ENCODE results near the gene ZDHHC5. TPM values are rescaled to one million over a fixed set of nuclear protein-coding genes. Genes with fewer than 3 reads are reported as not detected.

The ZDHHC5 gene
- total RNA-seq, 1 donor from 2014 or later, result 89.8 TPM

DNA sequence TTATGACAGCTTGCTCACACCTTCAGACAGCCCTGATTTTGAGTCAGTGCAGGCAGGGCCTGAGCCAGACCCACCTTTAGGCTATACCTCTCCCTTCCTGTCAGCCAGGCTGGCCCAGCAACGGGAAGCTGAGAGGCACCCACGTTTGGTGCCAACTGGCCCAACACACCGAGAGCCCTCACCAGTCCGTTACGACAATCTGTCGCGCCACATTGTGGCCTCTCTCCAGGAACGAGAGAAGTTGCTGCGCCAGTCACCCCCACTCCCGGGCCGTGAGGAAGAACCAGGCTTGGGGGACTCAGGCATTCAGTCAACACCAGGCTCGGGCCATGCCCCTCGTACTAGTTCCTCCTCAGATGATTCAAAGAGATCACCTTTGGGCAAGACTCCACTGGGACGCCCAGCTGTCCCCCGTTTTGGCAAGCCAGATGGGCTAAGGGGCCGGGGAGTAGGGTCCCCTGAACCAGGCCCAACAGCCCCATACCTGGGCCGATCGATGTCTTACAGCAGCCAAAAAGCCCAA, 31.0 kb downstream of the ZDHHC5 start:
- Histone ChIP-seq H4K20me1 (ENCODE audit: insufficient read depth, low read length) (peaks cover 18% of the 10 kb centered on the region), H3K79me2 (ENCODE audit: insufficient read depth, low read length) (no peaks in the 10 kb centered on the region), H3K4me2 (ENCODE audit: low read length) (no peak overlapping the region), H3K27ac (ENCODE audit: low read depth, low read length) (no peak overlapping the region), H3K9me3 (ENCODE audit: insufficient read depth, low read depth, low read length) (no peaks in the 10 kb centered on the region), H3K36me3 (ENCODE audit: insufficient read depth, low read length) (peaks cover 60% of the 10 kb centered on the region), H3K9ac (ENCODE audit: low read length) (no peak overlapping the region), H3K4me3 (ENCODE audit: insufficient read depth, low read depth, low read length) (no peak overlapping the region), H3K27me3 (ENCODE audit: insufficient read depth, low read length) (no peaks in the 10 kb centered on the region), H2AFZ (ENCODE audit: low read depth, low read length) (no peak overlapping the region), H3K4me1 (ENCODE audit: insufficient read depth, low read length) (no peaks in the 10 kb centered on the region)
- Mint-ChIP-seq H3K27me3 (ENCODE audit: low read depth, unreplicated experiment) (no peaks in the 10 kb centered on the region), H3K4me1 (ENCODE audit: low read depth, unreplicated experiment) (no peaks in the 10 kb centered on the region), H3K9me3 (ENCODE audit: unreplicated experiment) (no peaks in the 10 kb centered on the region), H3K27ac (ENCODE audit: unreplicated experiment) (no peak overlapping the region), H3K4me3 (ENCODE audit: unreplicated experiment) (no peak overlapping the region), H3K36me3 (ENCODE audit: low read depth, unreplicated experiment) (peaks cover 28% of the 10 kb centered on the region)
- TF ChIP-seq, protein P1, sequence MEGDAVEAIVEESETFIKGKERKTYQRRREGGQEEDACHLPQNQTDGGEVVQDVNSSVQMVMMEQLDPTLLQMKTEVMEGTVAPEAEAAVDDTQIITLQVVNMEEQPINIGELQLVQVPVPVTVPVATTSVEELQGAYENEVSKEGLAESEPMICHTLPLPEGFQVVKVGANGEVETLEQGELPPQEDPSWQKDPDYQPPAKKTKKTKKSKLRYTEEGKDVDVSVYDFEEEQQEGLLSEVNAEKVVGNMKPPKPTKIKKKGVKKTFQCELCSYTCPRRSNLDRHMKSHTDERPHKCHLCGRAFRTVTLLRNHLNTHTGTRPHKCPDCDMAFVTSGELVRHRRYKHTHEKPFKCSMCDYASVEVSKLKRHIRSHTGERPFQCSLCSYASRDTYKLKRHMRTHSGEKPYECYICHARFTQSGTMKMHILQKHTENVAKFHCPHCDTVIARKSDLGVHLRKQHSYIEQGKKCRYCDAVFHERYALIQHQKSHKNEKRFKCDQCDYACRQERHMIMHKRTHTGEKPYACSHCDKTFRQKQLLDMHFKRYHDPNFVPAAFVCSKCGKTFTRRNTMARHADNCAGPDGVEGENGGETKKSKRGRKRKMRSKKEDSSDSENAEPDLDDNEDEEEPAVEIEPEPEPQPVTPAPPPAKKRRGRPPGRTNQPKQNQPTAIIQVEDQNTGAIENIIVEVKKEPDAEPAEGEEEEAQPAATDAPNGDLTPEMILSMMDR (IDR thresholded peaks at IDR 0.05; ENCODE audit: insufficient read depth, low read depth, low read length), result no peak
- TF ChIP-seq EZH2 (IDR thresholded peaks at IDR 0.05; ENCODE audit: insufficient read depth, low read length), result no peak
- FAIRE-seq (no peak), DNase-seq (ENCODE audit: low read depth) (no peak)

DNA sequence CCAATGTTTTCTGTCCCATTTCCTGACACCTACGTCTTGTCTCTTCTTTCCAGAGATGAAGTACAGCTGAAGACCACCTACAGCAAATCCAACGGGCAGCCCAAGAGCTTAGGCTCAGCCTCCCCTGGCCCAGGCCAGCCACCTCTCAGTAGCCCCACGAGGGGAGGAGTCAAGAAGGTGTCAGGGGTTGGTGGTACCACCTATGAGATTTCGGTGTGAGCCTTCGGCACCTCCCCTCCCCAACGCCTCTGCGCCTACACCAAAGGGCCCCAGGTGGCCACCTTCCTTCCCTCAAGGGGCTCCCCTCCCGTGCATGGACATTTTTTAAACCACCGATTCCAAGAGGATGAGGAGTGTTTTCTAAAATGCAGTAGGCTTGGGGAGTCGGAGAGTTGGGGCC, 31.9 kb downstream of the ZDHHC5 start:
- H2AFZ ChIP-seq (ENCODE audit: low read depth, low read length), result no peak overlapping the region
- H3K27me3 Mint-ChIP-seq (ENCODE audit: low read depth, unreplicated experiment), result no peaks in the 10 kb centered on the region
- DNase-seq (ENCODE audit: low read depth), result no peak
- H3K9ac ChIP-seq (ENCODE audit: low read length), result no peak overlapping the region
- FAIRE-seq, result no peak
- no peaks in the 10 kb centered on the region for H3K4me1 ChIP-seq (ENCODE audit: insufficient read depth, low read length)
- peaks cover 68% of the 10 kb centered on the region for H3K36me3 ChIP-seq (ENCODE audit: insufficient read depth, low read length)
- H3K79me2 ChIP-seq (ENCODE audit: insufficient read depth, low read length), result no peaks in the 10 kb centered on the region
- no peak overlapping the region for H3K4me2 ChIP-seq (ENCODE audit: low read length)
- no peak overlapping the region for H3K27ac Mint-ChIP-seq (ENCODE audit: unreplicated experiment)
- peaks cover 23% of the 10 kb centered on the region for H4K20me1 ChIP-seq (ENCODE audit: insufficient read depth, low read length)
- no peaks in the 10 kb centered on the region for H3K27me3 ChIP-seq (ENCODE audit: insufficient read depth, low read length)
- H3K36me3 Mint-ChIP-seq (ENCODE audit: low read depth, unreplicated experiment), result peaks cover 30% of the 10 kb centered on the region
- TF ChIP-seq, protein P1 (IDR thresholded peaks at IDR 0.05; ENCODE audit: insufficient read depth, low read depth, low read length), result no peak
- no peak for TF ChIP-seq EZH2 (IDR thresholded peaks at IDR 0.05; ENCODE audit: insufficient read depth, low read length)
- no peaks in the 10 kb centered on the region for H3K9me3 ChIP-seq (ENCODE audit: insufficient read depth, low read depth, low read length)
- H3K4me1 Mint-ChIP-seq (ENCODE audit: low read depth, unreplicated experiment), result no peaks in the 10 kb centered on the region
- H3K27ac ChIP-seq (ENCODE audit: low read depth, low read length), result no peak overlapping the region
- no peak overlapping the region for H3K4me3 Mint-ChIP-seq (ENCODE audit: unreplicated experiment)
- H3K9me3 Mint-ChIP-seq (ENCODE audit: unreplicated experiment), result no peaks in the 10 kb centered on the region
- no peak overlapping the region for H3K4me3 ChIP-seq (ENCODE audit: insufficient read depth, low read depth, low read length)

DNA sequence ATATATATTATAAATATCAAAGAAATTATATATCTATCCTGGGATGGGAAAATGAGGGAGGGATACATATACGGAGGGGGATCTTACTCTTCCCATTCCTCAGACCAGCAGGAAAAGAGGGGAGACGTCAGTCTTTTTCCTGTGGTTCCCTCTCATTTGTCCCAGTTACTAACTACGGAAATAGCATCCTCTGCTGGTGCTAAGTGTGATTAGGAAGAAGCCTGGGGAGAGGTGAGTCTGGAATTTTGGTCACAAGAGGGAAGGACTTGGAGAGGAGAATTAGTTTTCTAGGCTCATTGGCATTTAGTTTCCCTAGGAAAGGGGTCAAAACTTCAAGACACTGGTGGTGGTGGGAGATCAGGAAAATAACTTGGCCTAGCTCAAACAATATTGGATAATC, 32.5 kb downstream of the ZDHHC5 start:
- no peak overlapping the region for H2AFZ ChIP-seq (ENCODE audit: low read depth, low read length)
- H3K36me3 ChIP-seq (ENCODE audit: insufficient read depth, low read length), result peaks cover 68% of the 10 kb centered on the region
- H3K27me3 ChIP-seq (ENCODE audit: insufficient read depth, low read length), result no peaks in the 10 kb centered on the region
- Mint-ChIP-seq H3K9me3 (ENCODE audit: unreplicated experiment) (no peaks in the 10 kb centered on the region), H3K4me3 (ENCODE audit: unreplicated experiment) (no peak overlapping the region), H3K4me1 (ENCODE audit: low read depth, unreplicated experiment) (no peaks in the 10 kb centered on the region), H3K27me3 (ENCODE audit: low read depth, unreplicated experiment) (no peaks in the 10 kb centered on the region), H3K27ac (ENCODE audit: unreplicated experiment) (no peak overlapping the region), H3K36me3 (ENCODE audit: low read depth, unreplicated experiment) (peaks cover 30% of the 10 kb centered on the region)
- H3K79me2 ChIP-seq (ENCODE audit: insufficient read depth, low read length), result no peaks in the 10 kb centered on the region
- no peak overlapping the region for H3K4me2 ChIP-seq (ENCODE audit: low read length)
- H3K9me3 ChIP-seq (ENCODE audit: insufficient read depth, low read depth, low read length), result no peaks in the 10 kb centered on the region
- DNase-seq (ENCODE audit: low read depth) (no peak), FAIRE-seq (no peak)
- H3K4me1 ChIP-seq (ENCODE audit: insufficient read depth, low read length), result no peaks in the 10 kb centered on the region
- no peak overlapping the region for H3K27ac ChIP-seq (ENCODE audit: low read depth, low read length)
- no peak for TF ChIP-seq EZH2 (IDR thresholded peaks at IDR 0.05; ENCODE audit: insufficient read depth, low read length)
- TF ChIP-seq, protein P1 (IDR thresholded peaks at IDR 0.05; ENCODE audit: insufficient read depth, low read depth, low read length), result no peak
- H3K9ac ChIP-seq (ENCODE audit: low read length), result no peak overlapping the region
- no peak overlapping the region for H3K4me3 ChIP-seq (ENCODE audit: insufficient read depth, low read depth, low read length)
- peaks cover 23% of the 10 kb centered on the region for H4K20me1 ChIP-seq (ENCODE audit: insufficient read depth, low read length)

Measured in astrocyte (in vitro differentiated cells and primary cell).